GM12878 (cell line): Measurements from ENCODE around the gene TUNAR. TPM values are rescaled to one million over a fixed set of nuclear protein-coding genes. Genes with fewer than 3 reads are reported as not detected.

Experiments used
- EP300 ChIP-seq, 2 experiments: fragments of 150-350 bp in 1 of 2; IDR thresholded peaks; 2 replicates each; pipeline ENCODE4 v1.6.1; 2011 to 2012; ENCODE audit warnings: low read depth in 2 of 2, low read length in 2 of 2, borderline replicate concordance in 1 of 2, improper control_type of control experiment in 1 of 2, inconsistent platforms in 1 of 2; ENCODE audit not compliant: control insufficient read depth in 1 of 2
- GATAD2B ChIP-seq: fragments of 450-650 bp; conservative IDR thresholded peaks from 2 replicates; pipeline ENCODE4 v1.6.1; 2017; ENCODE audit warnings: low read depth, mild to moderate bottlenecking, moderate library complexity
- JUNB ChIP-seq: IDR thresholded peaks from 2 replicates; pipeline ENCODE4 v1.6.1; 2016; ENCODE audit warnings: antibody characterized with exemption, mild to moderate bottlenecking
- MAX ChIP-seq: IDR thresholded peaks from 2 replicates; pipeline ENCODE4 v1.6.1; 2012; ENCODE audit warnings: low read depth, low read length, improper control_type of control experiment
- MLLT1 ChIP-seq: fragments of 450-650 bp; IDR thresholded peaks from 2 replicates; pipeline ENCODE4 v1.6.1; 2016; ENCODE audit warnings: mild to moderate bottlenecking
- MTA2 ChIP-seq: fragments of 450-650 bp; IDR thresholded peaks from 2 replicates; pipeline ENCODE4 v1.6.1; 2016; ENCODE audit warnings: low read depth, mild to moderate bottlenecking, moderate library complexity
- NFYB ChIP-seq: IDR thresholded peaks from 2 replicates; pipeline ENCODE4 v1.6.1; 2011; ENCODE audit warnings: low read depth, mild to moderate bottlenecking, low read length, improper control_type of control experiment, moderate library complexity; ENCODE audit not compliant: insufficient read depth
- NR2C1 ChIP-seq: fragments of 450-650 bp; IDR thresholded peaks from 2 replicates; pipeline ENCODE4 v1.6.1; 2017; ENCODE audit warnings: antibody characterized with exemption, mild to moderate bottlenecking, moderate library complexity
- PAX8 ChIP-seq: fragments of 450-650 bp; IDR thresholded peaks from 2 replicates; pipeline ENCODE4 v1.6.1; 2017; ENCODE audit warnings: mild to moderate bottlenecking, moderate library complexity
- RELA ChIP-seq: fragments of 450-650 bp; IDR thresholded peaks from 2 replicates; pipeline ENCODE4 v1.8.0; 2014; ENCODE audit warnings: borderline replicate concordance; ENCODE audit not compliant: partially characterized antibody
- REST ChIP-seq: IDR thresholded peaks from 2 replicates; pipeline ENCODE4 v1.6.1; 2012; ENCODE audit warnings: mild to moderate bottlenecking, low read depth, low read length
- RFX5 ChIP-seq: IDR thresholded peaks from 2 replicates; pipeline ENCODE4 v1.6.1; 2011; ENCODE audit warnings: low read depth, low read length, improper control_type of control experiment
- SIX5 ChIP-seq: IDR thresholded peaks from 2 replicates; pipeline ENCODE4 v1.6.1; 2011; ENCODE audit warnings: mild to moderate bottlenecking, low read depth, low read length, moderate library complexity; ENCODE audit not compliant: severe bottlenecking
- SPI1 ChIP-seq: IDR thresholded peaks from 2 replicates; pipeline ENCODE4 v1.6.1; 2011; ENCODE audit warnings: low read depth, mild to moderate bottlenecking, low read length, moderate library complexity, borderline replicate concordance; ENCODE audit not compliant: insufficient read depth
- ZBTB33 ChIP-seq: fragments of 450-650 bp; IDR thresholded peaks from 2 replicates; pipeline ENCODE4 v1.6.1; 2017; ENCODE audit warnings: mild to moderate bottlenecking
- ZNF217 ChIP-seq: fragments of 450-650 bp; IDR thresholded peaks from 2 replicates; pipeline ENCODE4 v1.6.1; 2017; ENCODE audit warnings: antibody characterized with exemption, mild to moderate bottlenecking
- ZNF592 ChIP-seq: fragments of 450-650 bp; IDR thresholded peaks from 2 replicates; pipeline ENCODE4 v1.6.1; 2017; ENCODE audit warnings: mild to moderate bottlenecking, moderate library complexity
- polyA plus RNA-seq, 11 experiments: library from polyadenylated mRNA; depleted of rRNA in 4 of 11; unstranded in 6 of 11; stranded (reverse) in 5 of 11; fragments of >200 nt; fragmentation: Nextera tagmentation in 4 of 11; fragmentation: Illumina TruSeq in 1 of 11; extraction: Ambion mirVana in 4 of 11; extraction: Trizol in 1 of 11; gene quantifications; 1 replicate in 1 of 11; 2 replicates in 10 of 11; pipeline versions ENCODE4 v1.2.1 to v1.2.3, GENCODE V29; 2011 to 2016; ENCODE audit warnings: inconsistent platforms in 2 of 11, missing spikeins in 2 of 11, low read depth in 1 of 11
- total RNA-seq, 4 experiments: library from RNA; depleted of rRNA in 3 of 4; stranded (reverse); fragments of >200 nt in 3 of 4; fragmentation: Illumina TruSeq in 1 of 4; extraction: Trizol in 1 of 4; gene quantifications; 2 replicates each; pipeline versions ENCODE4 v1.2.1 to v1.2.3, GENCODE V29; 2013 to 2021

TUNAR gene
- total and polyA plus RNA-seq, 10 of the 15 experiments (the other 5 are each of a cell fraction or from before 2014, with no cell fraction given), result 0.02 TPM; not detected in 9

DNA sequence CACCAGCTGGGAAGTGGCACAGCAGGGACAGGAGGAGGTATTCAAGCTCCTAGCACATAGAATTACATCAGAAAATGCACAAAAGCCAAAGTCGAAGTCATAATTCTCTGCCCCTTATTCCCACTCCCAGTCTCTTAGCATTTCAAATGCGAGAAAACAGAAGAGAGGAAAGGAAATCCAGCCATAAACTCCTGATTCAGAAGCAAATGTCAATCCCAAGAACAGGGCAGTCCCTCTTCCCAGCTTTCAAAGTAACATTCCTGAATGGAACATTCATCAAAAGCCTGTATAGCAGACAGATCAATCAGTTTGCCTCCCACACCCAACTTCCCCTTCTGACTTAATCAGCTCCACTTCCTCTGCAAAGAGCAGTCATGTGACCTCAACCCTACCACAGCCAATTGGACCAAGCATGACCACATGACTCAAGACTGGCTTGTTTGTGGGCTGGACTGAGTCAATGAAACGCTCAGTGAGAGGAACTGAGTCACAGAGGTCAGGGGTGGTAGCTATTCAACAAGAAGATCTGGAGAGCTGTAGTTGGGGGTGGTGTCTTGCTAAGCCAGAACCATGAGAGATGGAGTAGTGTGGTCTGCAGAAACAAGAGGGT, 41.4 kb upstream of the TUNAR start (continued):
- TF ChIP-seq ZNF592, result no peak
- no peak for TF ChIP-seq SIX5
- no peak for TF ChIP-seq MTA2
- TF ChIP-seq SPI1, result peak; percentile 69; the same call in 1 of the 2 replicates
- no peak for TF ChIP-seq PAX8
- TF ChIP-seq NR2C1, result no peak
- TF ChIP-seq RFX5, result no peak
- no peak for TF ChIP-seq ZBTB33
- TF ChIP-seq JUNB, result no peak
- TF ChIP-seq MAX, result no peak
- no peak for TF ChIP-seq EP300 (IDR thresholded peaks at IDR 0.05; ENCODE audit: borderline replicate concordance in 1 of 2, control insufficient read depth in 1 of 2, low read depth in 2 of 2, low read length in 2 of 2)
- TF ChIP-seq MLLT1, result no peak
- peak; percentile 73 for TF ChIP-seq NFYB
- no peak for TF ChIP-seq GATAD2B
- TF ChIP-seq ZNF217, result no peak
- no peak for TF ChIP-seq RELA
- no peak for TF ChIP-seq REST
